Measurements from ENCODE around the gene PRKN.
A peak's percentile ranks its signal among the peaks of the same experiment; 100 is the strongest.

The PRKN gene

GRCh38 chr6:162671580-162672165, 55.9 kb downstream of the PRKN start:
- DNase-seq: peak; percentile 19

GRCh38 chr6:162670345-162670744, 57.2 kb downstream of the PRKN start:
- no peak for DNase-seq

- no peak for DNase-seq
Measured at GRCh38 chr6:162666246-162666645, 61.3 kb downstream of the PRKN start.

GRCh38 chr6:162653808-162654207, 73.8 kb downstream of the PRKN start:
- no peak for DNase-seq

- DNase-seq: peak; percentile 46
Measured at GRCh38 chr6:162651505-162651904, 76.1 kb downstream of the PRKN start.

GRCh38 chr6:162649271-162649670, 78.3 kb downstream of the PRKN start:
- no peak for DNase-seq

GRCh38 chr6:162644153-162644552, 83.4 kb downstream of the PRKN start:
- peak; percentile 17 for DNase-seq

GRCh38 chr6:162640756-162641155, 86.8 kb downstream of the PRKN start:
- DNase-seq: peak; percentile 44

- DNase-seq: no peak
Measured at GRCh38 chr6:162639951-162640350, 87.6 kb downstream of the PRKN start.

- no peak for DNase-seq
Measured at GRCh38 chr6:162638931-162639574, 88.5 kb downstream of the PRKN start.

- no peak for DNase-seq
Measured at GRCh38 chr6:162637317-162637716, 90.2 kb downstream of the PRKN start.

- DNase-seq: no peak
Measured at GRCh38 chr6:162636167-162636566, 91.4 kb downstream of the PRKN start.

- DNase-seq: no peak
Measured at GRCh38 chr6:162631546-162631945, 96.0 kb downstream of the PRKN start.

- DNase-seq: no peak
Measured at GRCh38 chr6:162630069-162630468, 97.5 kb downstream of the PRKN start.

- DNase-seq: no peak
Measured at GRCh38 chr6:162627825-162628224, 99.7 kb downstream of the PRKN start.

GRCh38 chr6:162627362-162627761, 100.2 kb downstream of the PRKN start:
- no peak for DNase-seq

- no peak for DNase-seq
Measured at GRCh38 chr6:162626869-162627268, 100.7 kb downstream of the PRKN start.

GRCh38 chr6:162625846-162626540, 101.6 kb downstream of the PRKN start:
- DNase-seq: no peak

- DNase-seq: no peak
Measured at GRCh38 chr6:162622572-162622971, 105.0 kb downstream of the PRKN start.

GRCh38 chr6:162621246-162621645, 106.3 kb downstream of the PRKN start:
- peak; percentile 34 for DNase-seq

- no peak for DNase-seq
Measured at GRCh38 chr6:162620073-162620472, 107.5 kb downstream of the PRKN start.

- peak; percentile 20 for DNase-seq
Measured at GRCh38 chr6:162618448-162619002, 109.0 kb downstream of the PRKN start.

- DNase-seq: peak; percentile 45
Measured at GRCh38 chr6:162615016-162615705, 112.4 kb downstream of the PRKN start.

All from NCI-H69 (cell line).